Gastroesophageal sphincter (tissue), 4 donors: Measurements from ENCODE around the gene SEC11C. TPM values are rescaled to one million over a fixed set of nuclear protein-coding genes. Genes with fewer than 3 reads are reported as not detected.

ENCODE experiments used
- ATAC-seq: fragments of 150-250 bp; one replicate; pipeline ENCODE4 v1.9.1; 2016; ENCODE audit warnings: mild to moderate bottlenecking, moderate library complexity
- H3K27ac ChIP-seq, 4 donors: fragments of 200-600 bp; sonication (generic) in 3 of 4; 1 replicate in 3 of 4; 2 replicates in 1 of 4; pipeline ENCODE4 v1.5.1; 2016 to 2019
- H3K27me3 ChIP-seq: fragments of 200-600 bp; sonication (generic); one replicate; pipeline ENCODE4 v1.5.1; 2019
- H3K36me3 ChIP-seq, 2 donors: fragments of 200-600 bp; sonication (generic); one replicate each; pipeline ENCODE4 v1.5.1; 2019; ENCODE audit warnings: control low read depth in 1 of 2
- H3K4me1 ChIP-seq, 3 donors: fragments of 200-600 bp; sonication (generic); 1 replicate in 2 of 3; 2 replicates in 1 of 3; pipeline ENCODE4 v1.5.1; 2016 to 2019; ENCODE audit warnings: control low read depth in 2 of 3
- H3K4me3 ChIP-seq, 2 donors: fragments of 200-600 bp; sonication (generic); one replicate each; pipeline ENCODE4 v1.5.1; 2019; ENCODE audit warnings: mild to moderate bottlenecking in 1 of 2, moderate library complexity in 1 of 2
- H3K9me3 ChIP-seq, 3 donors: fragments of 200-600 bp; sonication (generic); one replicate each; pipeline ENCODE4 v1.5.1; 2017 to 2019; ENCODE audit warnings: control low read depth in 2 of 3
- CTCF ChIP-seq, 4 experiments: fragments of 200-600 bp in 2 of 4; fragments of 450-650 bp in 2 of 4; sonication (generic) in 1 of 4; IDR thresholded peaks; one replicate each; pipeline ENCODE4 v1.5.1; 2017 to 2019; ENCODE audit warnings: antibody characterized with exemption in 4 of 4, mild to moderate bottlenecking in 2 of 4, moderate library complexity in 2 of 4
- EP300 ChIP-seq: sonication (generic); formaldehyde crosslinking; IDR thresholded peaks from one replicate; pipeline ENCODE4 v1.6.1; 2017; ENCODE audit warnings: antibody characterized with exemption, mild to moderate bottlenecking
- POLR2A ChIP-seq, 2 donors: fragments of 450-650 bp; IDR thresholded peaks; one replicate each; pipeline ENCODE4 v1.6.1; 2017; ENCODE audit warnings: antibody characterized with exemption in 2 of 2, mild to moderate bottlenecking in 2 of 2, moderate library complexity in 1 of 2
- POLR2AphosphoS5 ChIP-seq: sonication (generic); formaldehyde crosslinking; IDR thresholded peaks from one replicate; pipeline ENCODE4 v1.6.1; 2017; ENCODE audit warnings: antibody characterized with exemption
- WGBS, 2 donors: methylation state at CpG; one replicate each; pipeline ENCODE4 v1.1.5; 2018; ENCODE audit warnings: low coverage in 1 of 2; 5-methylcytosine and 5-hydroxymethylcytosine counted together
- total RNA-seq, 4 donors: library from RNA; depleted of rRNA; stranded (reverse); fragments of >200 nt; gene quantifications; one replicate each; pipeline ENCODE4 v1.1.0, GENCODE V29; 2016

SEC11C gene
- total RNA-seq, 4 donors from 2014 or later, result 14.7 to 25.2 (median 21.6) TPM

- Histone ChIP-seq H3K4me3 (no peak overlapping the region), H3K9me3 (no peaks in the 10 kb centered on the region), H3K27me3 (no peaks in the 10 kb centered on the region), H3K4me1 (no peaks in the 10 kb centered on the region), H3K27ac (no peak overlapping the region), H3K36me3 (peaks cover 0 to 43% of the 10 kb centered on the region in 2 donors)
- TF ChIP-seq POLR2AphosphoS5, result no peak
- no peak for TF ChIP-seq POLR2A (IDR thresholded peaks at IDR 0.05)
- no peak for TF ChIP-seq EP300
- TF ChIP-seq CTCF (IDR thresholded peaks at IDR 0.05), result no peak
- ATAC-seq, result no peak
- 81 to 90% methylated on average over 2 to 6 of the region's 8 CpGs for WGBS, 2 donors
These were observed 8.5 kb downstream of the SEC11C start for GRCh38 chr18:59148192-59148591.

GRCh38 chr18:59149007-59149406 is 9.3 kb downstream of the SEC11C start:
- Histone ChIP-seq H3K27me3 (no peaks in the 10 kb centered on the region), H3K27ac (no peak overlapping the region), H3K9me3 (no peaks in the 10 kb centered on the region), H3K4me3 (no peak overlapping the region), H3K4me1 (no peaks in the 10 kb centered on the region), H3K36me3 (peaks cover 0 to 51% of the 10 kb centered on the region in 2 donors)
- no peak for ATAC-seq
- TF ChIP-seq CTCF (IDR thresholded peaks at IDR 0.05) (no peak), EP300 (no peak), POLR2AphosphoS5 (no peak), POLR2A (IDR thresholded peaks at IDR 0.05) (no peak)
- WGBS, 2 donors, result 85 to 92% methylated on average over 2 of the region's 2 CpGs

GRCh38 chr18:59149416-59149815 is 9.7 kb downstream of the SEC11C start:
- Histone ChIP-seq H3K36me3 (peaks cover 0 to 55% of the 10 kb centered on the region in 2 donors), H3K27ac (no peak overlapping the region), H3K27me3 (no peaks in the 10 kb centered on the region), H3K4me1 (no peaks in the 10 kb centered on the region), H3K4me3 (no peak overlapping the region), H3K9me3 (no peaks in the 10 kb centered on the region)
- ATAC-seq, result no peak
- WGBS, 2 donors, result 84 to 100% methylated on average over 3 to 8 of the region's 8 CpGs
- TF ChIP-seq CTCF (IDR thresholded peaks at IDR 0.05) (no peak), POLR2A (IDR thresholded peaks at IDR 0.05) (no peak), POLR2AphosphoS5 (no peak)

GRCh38 chr18:59150236-59150635 is 10.6 kb downstream of the SEC11C start:
- H3K27ac ChIP-seq, result no peak overlapping the region
- H3K9me3 ChIP-seq, result no peaks in the 10 kb centered on the region
- peaks cover 0 to 64% of the 10 kb centered on the region in 2 donors for H3K36me3 ChIP-seq
- H3K27me3 ChIP-seq, result no peaks in the 10 kb centered on the region
- H3K4me1 ChIP-seq, result no peaks in the 10 kb centered on the region
- ATAC-seq, result no peak
- WGBS, 2 donors, result 88 to 89% methylated on average over 1 to 3 of the region's 11 CpGs
- TF ChIP-seq POLR2AphosphoS5 (no peak), POLR2A (IDR thresholded peaks at IDR 0.05) (no peak)
- no peak overlapping the region for H3K4me3 ChIP-seq

- Histone ChIP-seq H3K4me1 (no peaks in the 10 kb centered on the region), H3K27me3 (no peaks in the 10 kb centered on the region), H3K27ac (no peak overlapping the region), H3K4me3 (no peak overlapping the region), H3K9me3 (no peaks in the 10 kb centered on the region), H3K36me3 (peaks cover 0 to 92% of the 10 kb centered on the region in 2 donors)
- TF ChIP-seq POLR2A (IDR thresholded peaks at IDR 0.05) (no peak), POLR2AphosphoS5 (no peak), EP300 (no peak), CTCF (IDR thresholded peaks at IDR 0.05) (no peak)
- WGBS, 2 donors, result 77 to 90% methylated on average over 2 of the region's 2 CpGs
- no peak for ATAC-seq
These were observed 15.5 kb downstream of the SEC11C start for GRCh38 chr18:59155153-59155552.
